GM19468 (cell line): Measurements from ENCODE around the gene FPR2.

ENCODE experiments used
- ATAC-seq: cut with Tn5 transposase; IDR thresholded peaks from one replicate; pipeline ENCODE4 v1.9.1; 2021; ENCODE audit warnings: mild to moderate bottlenecking, moderate library complexity, moderate number of reproducible peaks; ENCODE audit not compliant: unreplicated experiment; ENCODE audit errors: extremely low read depth

FPR2 gene

GRCh38 chr19:51779703-51780102 lies 18.7 kb downstream of the FPR2 start:
- ATAC-seq, result no peak

GRCh38 chr19:51780270-51780669 lies 19.3 kb downstream of the FPR2 start:
- no peak for ATAC-seq

- no peak for ATAC-seq
Measured at GRCh38 chr19:51781999-51782398, 21.0 kb downstream of the FPR2 start.

- no peak for ATAC-seq
Measured at GRCh38 chr19:51783372-51783771, 22.4 kb downstream of the FPR2 start.

GRCh38 chr19:51784109-51784785 lies 23.3 kb downstream of the FPR2 start:
- no peak for ATAC-seq

- ATAC-seq, result no peak
Measured at GRCh38 chr19:51784922-51785690, 24.1 kb downstream of the FPR2 start.

GRCh38 chr19:51786646-51787494 lies 25.9 kb downstream of the FPR2 start:
- no peak for ATAC-seq

GRCh38 chr19:51788029-51788428 lies 27.0 kb downstream of the FPR2 start:
- ATAC-seq, result no peak

GRCh38 chr19:51789061-51789795 lies 28.2 kb downstream of the FPR2 start:
- ATAC-seq, result no peak

- no peak for ATAC-seq
Measured at GRCh38 chr19:51792932-51793331, 32.0 kb downstream of the FPR2 start.

GRCh38 chr19:51793994-51794393 lies 33.0 kb downstream of the FPR2 start:
- no peak for ATAC-seq

- no peak for ATAC-seq
Measured at GRCh38 chr19:51794885-51795490, 34.0 kb downstream of the FPR2 start, which contains the start of gene FPR3. Gene FPR3 (plus strand): TSS chr19:51795157. CDS start chr19:51823749, 28,592 bp downstream.

- ATAC-seq, result no peak
Measured at GRCh38 chr19:51796195-51796679, 35.3 kb downstream of the FPR2 start.

GRCh38 chr19:51797480-51797879 lies 36.5 kb downstream of the FPR2 start:
- ATAC-seq, result no peak

GRCh38 chr19:51798062-51798461 lies 37.1 kb downstream of the FPR2 start:
- ATAC-seq, result no peak

- ATAC-seq, result no peak
Measured at GRCh38 chr19:51799034-51799773, 38.2 kb downstream of the FPR2 start.

- no peak for ATAC-seq
Measured at GRCh38 chr19:51799774-51800472, 38.9 kb downstream of the FPR2 start.
